PC-3 (cell line): Measurements from ENCODE around the gene TOM1L2. TPM values are rescaled to one million over a fixed set of nuclear protein-coding genes. Genes with fewer than 3 reads are reported as not detected.

Source experiments
- ATAC-seq: fragments of 200-7000 bp; cut with Tn5 transposase; 2 replicates; pipeline ENCODE4 v1.9.1; 2020; ENCODE audit warnings: mild to moderate bottlenecking, moderate library complexity
- BruUV-seq: library from RNA; stranded (reverse); fragments of 400-500 nt; replicated peaks from 2 replicates; lab custom pipeline; 2021; lab: Mats Ljungman, UMichigan
- CTCF ChIA-PET: fragments of 300-600 bp; sonication (Branson Sonifier 250); formaldehyde crosslinking; loops from one replicate; lab custom pipeline; 2022; ENCODE audit warnings: antibody characterized with exemption; lab: Charles Lee
- POLR2A ChIA-PET: fragments of 300-600 bp; sonication (Branson Sonifier 250); formaldehyde crosslinking; loops from one replicate; lab custom pipeline; 2022; ENCODE audit warnings: antibody characterized with exemption; ENCODE audit not compliant: unreplicated experiment; lab: Charles Lee
- DNase-seq: peaks from one replicate; pipeline ENCODE4 v3.0.0-alpha.2; 2015
- H2AFZ ChIP-seq: fragments of 300-600 bp; sonication (generic); 2 replicates; pipeline ENCODE4 v1.6.0; 2016; ENCODE audit warnings: antibody characterized with exemption, low read length
- H3F3A ChIP-seq: fragments of 300-600 bp; sonication (generic); one replicate; pipeline ENCODE4 v1.6.0; 2017; ENCODE audit warnings: antibody characterized with exemption, low read length, control low read depth, mild to moderate bottlenecking; ENCODE audit not compliant: unreplicated experiment
- H3K27ac ChIP-seq: fragments of 300-600 bp; sonication (generic); 2 replicates; pipeline ENCODE4 v1.5.1; 2016; ENCODE audit warnings: mild to moderate bottlenecking, low read length
- H3K27me3 ChIP-seq: fragments of 300-600 bp; sonication (generic); 2 replicates; pipeline ENCODE4 v1.6.1; 2016; ENCODE audit warnings: low read length, mixed read lengths
- H3K36me3 ChIP-seq: fragments of 300-600 bp; sonication (generic); 2 replicates; pipeline ENCODE4 v1.6.1; 2016; ENCODE audit warnings: low read depth, mixed run types, low read length, mixed read lengths
- H3K4me1 ChIP-seq: fragments of 300-600 bp; sonication (generic); 2 replicates; pipeline ENCODE4 v1.5.1; 2016; ENCODE audit warnings: low read length; ENCODE audit not compliant: insufficient read depth
- H3K4me2 ChIP-seq: fragments of 300-600 bp; sonication (generic); 2 replicates; pipeline ENCODE4 v1.6.0; 2016; ENCODE audit warnings: low read length
- H3K4me3 ChIP-seq: fragments of 300-600 bp; sonication (generic); 2 replicates; pipeline ENCODE4 v1.5.1; 2016; ENCODE audit warnings: mild to moderate bottlenecking, low read length, mixed read lengths
- H3K79me2 ChIP-seq: fragments of 300-600 bp; sonication (generic); 2 replicates; pipeline ENCODE4 v1.6.1; 2017; ENCODE audit warnings: low read length, mixed read lengths
- H3K9ac ChIP-seq: fragments of 300-600 bp; sonication (generic); 2 replicates; pipeline ENCODE4 v1.6.0; 2016; ENCODE audit warnings: mild to moderate bottlenecking, low read length
- H3K9me2 ChIP-seq: fragments of 300-600 bp; sonication (generic); replicated peaks from 2 replicates; pipeline ENCODE4 v1.6.1; 2016; ENCODE audit warnings: mixed run types, low read length, mixed read lengths
- H3K9me3 ChIP-seq: fragments of 300-600 bp; sonication (generic); 2 replicates; pipeline ENCODE4 v1.6.1; 2016; ENCODE audit warnings: low read length, mixed read lengths
- H4K20me1 ChIP-seq: fragments of 300-600 bp; sonication (generic); 2 replicates; pipeline ENCODE4 v1.6.1; 2016; ENCODE audit warnings: low read length, mixed read lengths
- CTCF ChIP-seq: fragments of 300-600 bp; sonication (generic); conservative IDR thresholded peaks from 2 replicates; pipeline ENCODE4 v1.5.1; 2017; ENCODE audit warnings: antibody characterized with exemption, low read depth, mild to moderate bottlenecking, low read length
- EZH2 ChIP-seq: fragments of 300-600 bp; sonication (generic); IDR thresholded peaks from one replicate; pipeline ENCODE4 v1.6.1; 2017; ENCODE audit warnings: antibody characterized with exemption, mild to moderate bottlenecking, low read length; ENCODE audit not compliant: unreplicated experiment
- EZH2phosphoT487 ChIP-seq: fragments of 300-600 bp; sonication (generic); IDR thresholded peaks from 2 replicates; pipeline ENCODE4 v1.6.1; 2018; ENCODE audit warnings: mild to moderate bottlenecking, antibody characterized with exemption, low read length, borderline replicate concordance
- intact Hi-C: fragments of 100-400 bp; cut with micrococcal nuclease; formaldehyde crosslinking; loops from 2 replicates; pipeline ENCODE4 v1.9.0; 2023
- total RNA-seq: library from RNA; depleted of rRNA; stranded (reverse); fragments of >200 nt; gene quantifications from 2 replicates; pipeline ENCODE4 v1.2.3, GENCODE V29; 2014

TOM1L2 gene
- total RNA-seq, 1 experiment from 2014 or later, result 53.3 TPM

GRCh38 chr17:17851103-17852002 is 120.8 kb downstream of the TOM1L2 start:
- Histone ChIP-seq H3K36me3 (no peaks in the 10 kb centered on the region; the same call in 1 of the 2 replicates), H3K79me2 (no peaks in the 10 kb centered on the region)
- intact Hi-C loops, result no loop called here

DNA sequence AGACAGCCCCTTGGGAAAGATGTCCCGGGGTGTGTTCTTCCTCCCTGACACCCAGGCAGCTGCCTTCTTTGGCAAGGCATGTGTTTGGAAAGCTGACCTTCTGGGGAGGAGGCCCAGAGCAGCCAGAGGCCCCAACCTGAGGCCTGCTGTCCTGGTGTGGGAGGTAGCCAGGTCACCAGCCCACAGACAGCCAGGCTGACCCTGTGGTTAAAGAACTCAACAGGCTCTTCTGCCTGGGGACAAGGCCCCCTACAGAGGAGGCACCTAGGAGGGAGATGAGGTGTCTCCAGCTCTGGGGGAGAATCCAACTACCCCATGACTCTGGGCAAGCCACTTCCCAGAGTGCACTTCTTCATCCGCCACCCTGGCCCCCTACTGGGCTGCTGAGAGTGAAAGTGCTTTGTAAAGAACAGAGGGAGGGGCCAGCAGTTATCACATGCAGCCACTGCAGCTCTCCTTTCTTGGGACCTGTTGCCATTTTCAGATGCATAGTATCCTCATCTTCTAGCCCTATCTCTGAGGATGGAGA is 122.3 kb downstream of the TOM1L2 start:
- Histone ChIP-seq H3K4me1 (peaks cover 17% of the 10 kb centered on the region), H3K36me3 (no peaks in the 10 kb centered on the region; the same call in 1 of the 2 replicates), H3K9me3 (no peaks in the 10 kb centered on the region), H3K9ac (no peak overlapping the region), H3K27me3 (no peaks in the 10 kb centered on the region), H3K9me2 (no peaks in the 10 kb centered on the region), H4K20me1 (no peaks in the 10 kb centered on the region), H3K27ac (no peak overlapping the region), H2AFZ (no peak overlapping the region), H3K4me2 (no peak overlapping the region), H3K79me2 (no peaks in the 10 kb centered on the region), H3K4me3 (no peak overlapping the region), H3F3A (no peaks in the 10 kb centered on the region)
- ChIA-PET POLR2A (no interaction called here), CTCF (no interaction called here)
- DNase-seq (peak; percentile 25), ATAC-seq (no peak)
- intact Hi-C loops, result no loop called here
- no peak for TF ChIP-seq EZH2phosphoT487
- peak; percentile 40; the same call in 1 of the 2 replicates for TF ChIP-seq CTCF
- TF ChIP-seq EZH2, result no peak
- no TSS peak for BruUV-seq

More at GRCh38 chr17:17851103-17852002, 120.8 kb downstream of the TOM1L2 start:
- ATAC-seq (no peak), DNase-seq (no peak)
- no peaks in the 10 kb centered on the region for H3K9me2 ChIP-seq
- H3K4me1 ChIP-seq, result peaks cover 24% of the 10 kb centered on the region
- no peak overlapping the region for H3K27ac ChIP-seq
- H3K4me3 ChIP-seq, result no peak overlapping the region
- H3F3A ChIP-seq, result no peaks in the 10 kb centered on the region
- ChIA-PET CTCF (no interaction called here), POLR2A (no interaction called here)
- H3K9ac ChIP-seq, result no peak overlapping the region
- no peak overlapping the region for H2AFZ ChIP-seq
- no peaks in the 10 kb centered on the region for H3K27me3 ChIP-seq
- no peak overlapping the region for H3K4me2 ChIP-seq
- BruUV-seq, result no TSS peak
- TF ChIP-seq CTCF, result no peak
- TF ChIP-seq EZH2, result no peak
- TF ChIP-seq EZH2phosphoT487, result no peak
- no peaks in the 10 kb centered on the region for H4K20me1 ChIP-seq
- H3K9me3 ChIP-seq, result no peaks in the 10 kb centered on the region
